NCI-H1694 (cell line): ENCODE data around the gene AP2A2.
"Not testable (repeated sequence)": the region's sequence is repeated elsewhere in the genome, so short reads cannot be mapped to it uniquely, and the experiment has no call there.

Experiments
- DNase-seq: peaks from one replicate; lab custom pipeline; 2025; lab: John Stamatoyannopoulos, UW

AP2A2 gene

DNA sequence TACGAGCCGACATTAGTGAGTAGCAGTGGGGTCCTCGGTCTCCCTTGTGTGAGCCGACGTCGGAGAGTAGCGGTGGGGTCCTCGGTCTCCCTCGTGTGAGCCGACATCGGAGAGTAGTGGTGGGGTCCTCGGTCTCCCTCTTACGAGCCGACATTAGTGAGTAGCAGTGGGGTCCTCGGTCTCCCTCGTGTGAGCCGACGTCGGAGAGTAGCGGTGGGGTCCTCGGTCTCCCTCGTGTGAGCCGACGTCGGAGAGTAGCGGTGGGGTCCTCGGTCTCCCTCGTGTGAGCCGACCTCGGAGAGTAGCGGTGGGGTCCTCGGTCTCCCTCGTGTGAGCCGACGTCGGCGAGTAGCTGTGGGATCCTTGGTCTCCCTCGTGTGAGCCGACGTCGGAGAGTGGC is 49.7 kb downstream of the AP2A2 start:
- not testable (repeated sequence) for DNase-seq

DNA sequence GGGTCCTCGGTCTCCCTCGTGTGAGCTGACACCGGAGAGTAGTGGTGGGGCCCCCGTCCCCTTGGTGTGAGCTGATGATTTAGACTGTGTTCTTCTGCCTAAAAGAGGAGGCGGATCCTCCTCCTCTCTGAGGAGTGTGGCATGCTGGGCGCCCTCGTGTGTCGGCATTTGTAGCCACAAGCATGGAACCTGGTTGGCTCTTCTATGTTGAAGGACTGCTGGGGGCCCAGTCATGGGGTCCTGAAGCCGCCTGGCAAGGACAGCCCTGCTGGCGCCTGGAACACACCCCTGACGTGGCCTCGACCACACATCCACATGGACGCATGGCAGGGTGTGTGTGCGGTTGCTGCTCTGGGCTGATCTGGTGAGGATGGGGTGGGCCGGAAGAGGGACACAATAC is 50.2 kb downstream of the AP2A2 start:
- DNase-seq: no peak

DNA sequence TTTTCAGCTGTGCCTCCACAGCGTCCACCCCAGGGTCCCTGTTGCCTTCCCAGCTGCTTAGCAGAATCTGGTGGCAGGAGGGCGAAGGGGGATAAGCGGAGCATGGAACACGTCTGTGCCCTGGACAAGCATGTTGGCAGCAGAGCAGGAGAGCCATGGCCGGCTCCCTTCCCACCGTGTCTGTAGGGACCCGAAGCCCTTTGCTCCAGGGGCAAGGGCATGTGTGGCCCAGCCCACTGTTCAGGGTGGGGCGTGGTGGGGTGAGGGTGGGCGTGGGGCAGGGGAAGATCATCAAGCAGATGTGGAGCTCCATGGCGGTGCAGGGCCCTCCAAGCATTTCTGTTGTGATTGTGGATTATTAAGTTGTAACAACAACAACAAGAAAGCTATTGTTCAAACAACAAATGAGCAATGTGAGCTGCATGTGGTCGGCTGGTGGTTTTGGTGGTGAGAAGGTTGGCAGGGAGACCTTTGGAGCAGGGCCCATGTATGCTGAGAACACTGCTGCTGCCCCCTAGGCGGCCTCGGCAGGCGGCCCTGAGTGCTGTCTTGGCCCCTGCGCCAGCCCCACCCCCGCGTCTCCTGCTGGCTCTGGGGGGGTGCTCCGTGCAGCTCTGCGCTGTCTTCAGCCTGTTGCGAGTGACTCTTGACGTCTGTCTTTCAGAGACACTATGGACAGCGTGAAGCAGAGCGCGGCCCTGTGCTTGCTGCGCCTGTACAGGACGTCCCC is 50.9 kb downstream of the AP2A2 start:
- no peak for DNase-seq

DNA sequence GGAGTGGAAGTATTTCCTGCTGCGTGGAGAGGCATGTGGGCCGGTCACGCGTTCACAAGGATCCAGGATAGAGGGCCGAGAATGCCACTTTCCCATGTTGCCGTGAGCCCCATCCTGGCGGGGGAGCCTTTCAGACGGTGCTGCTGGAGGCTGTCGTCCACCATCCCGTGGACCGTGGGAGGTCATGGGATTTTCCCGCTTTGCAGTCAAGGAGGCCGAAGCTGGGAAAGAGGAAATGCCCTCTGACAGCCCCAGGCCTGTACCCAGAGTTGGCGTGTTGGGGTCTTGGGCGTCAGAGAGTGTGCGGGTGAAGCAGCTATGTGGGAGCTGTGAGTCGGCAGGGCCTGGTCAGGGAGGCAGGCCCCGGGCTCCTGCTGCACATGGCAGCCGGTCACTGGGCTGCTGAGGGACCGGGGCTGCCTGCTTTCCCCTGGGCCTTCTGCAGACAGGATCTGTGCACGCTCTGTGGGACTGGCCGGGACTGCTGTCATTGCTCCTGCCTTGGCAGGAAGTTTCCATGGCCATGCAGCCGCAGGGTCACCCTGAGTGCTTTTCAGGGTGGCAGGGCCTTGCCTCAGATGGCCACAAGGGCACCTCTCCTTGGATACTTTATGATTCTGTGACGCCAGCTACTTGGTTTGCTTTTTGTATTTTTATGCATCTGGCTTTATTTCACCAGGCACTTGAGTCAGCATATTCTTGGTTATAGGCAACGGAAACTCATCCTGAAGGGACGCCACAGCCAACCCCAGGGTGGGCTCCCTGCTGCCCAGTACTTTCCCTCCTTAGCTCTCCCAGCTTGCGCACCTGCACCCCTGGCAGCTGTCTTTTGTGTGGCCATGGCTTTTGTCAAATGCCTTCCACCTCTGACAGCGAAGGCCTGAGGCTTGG is 52.4 kb downstream of the AP2A2 start:
- DNase-seq: no peak

DNA sequence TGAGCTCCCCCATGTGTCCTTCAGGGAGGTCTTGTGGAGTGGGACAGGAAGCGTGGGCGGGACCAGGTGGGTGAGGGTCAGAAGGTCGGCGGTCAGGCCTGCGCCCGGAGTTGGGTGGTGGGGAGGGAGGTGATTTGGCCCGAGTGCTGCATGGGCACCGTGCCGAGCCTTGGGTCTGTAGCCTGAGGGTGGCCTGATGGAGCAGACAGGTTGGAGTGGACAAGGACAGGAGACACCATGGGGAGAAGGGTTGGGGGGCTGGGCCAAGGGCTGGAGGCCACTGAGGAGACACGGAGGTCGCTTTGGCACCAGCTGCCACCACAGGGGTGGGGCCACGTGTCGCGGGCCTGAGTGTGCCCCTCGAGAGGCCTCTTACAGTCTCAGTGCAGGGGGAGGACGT is 53.1 kb downstream of the AP2A2 start:
- no peak for DNase-seq

DNA sequence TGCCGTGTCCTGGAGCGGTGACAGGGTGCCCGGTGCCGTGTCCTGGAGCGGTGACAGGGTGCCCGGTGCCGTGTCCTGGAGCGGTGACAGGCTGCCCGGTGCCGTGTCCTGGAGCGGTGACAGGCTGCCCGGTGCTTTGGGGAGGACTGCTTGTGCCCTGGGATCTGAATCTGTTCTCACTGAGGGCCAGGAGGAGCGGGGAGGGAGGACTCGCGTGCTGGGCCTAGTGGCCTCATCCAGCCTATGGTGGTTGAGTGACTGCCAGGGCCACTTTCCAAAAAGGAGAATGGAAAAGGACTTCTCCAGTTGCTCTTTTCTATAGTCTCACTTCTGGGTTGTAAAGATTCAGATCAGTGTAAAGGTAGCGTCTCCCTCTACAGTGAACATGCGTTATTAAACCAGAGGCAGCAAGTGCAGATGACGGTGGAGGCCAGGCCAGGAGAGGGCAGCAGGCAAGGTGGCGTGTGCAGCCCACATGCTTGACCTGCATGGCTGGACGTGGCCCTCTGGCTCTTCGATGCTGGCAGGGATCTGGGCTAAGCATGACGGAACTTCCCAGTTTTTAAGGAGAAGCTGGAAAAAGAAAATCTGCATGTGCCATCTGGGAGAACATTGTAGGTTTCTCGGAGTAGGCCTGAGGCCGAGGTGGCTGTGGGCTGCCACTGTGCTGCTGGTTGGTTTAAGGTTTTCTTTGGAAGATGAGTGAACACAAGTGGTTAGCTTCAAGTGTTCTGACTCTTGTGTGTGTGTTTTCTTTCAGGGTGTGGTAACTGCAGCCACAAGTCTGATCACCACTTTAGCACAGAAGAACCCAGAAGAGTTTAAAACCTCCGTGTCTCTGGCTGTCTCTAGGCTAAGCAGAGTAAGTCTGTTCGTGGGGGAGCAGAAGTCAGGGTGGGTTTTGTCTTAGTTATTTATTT is 55.0 kb downstream of the AP2A2 start:
- no peak for DNase-seq

DNA sequence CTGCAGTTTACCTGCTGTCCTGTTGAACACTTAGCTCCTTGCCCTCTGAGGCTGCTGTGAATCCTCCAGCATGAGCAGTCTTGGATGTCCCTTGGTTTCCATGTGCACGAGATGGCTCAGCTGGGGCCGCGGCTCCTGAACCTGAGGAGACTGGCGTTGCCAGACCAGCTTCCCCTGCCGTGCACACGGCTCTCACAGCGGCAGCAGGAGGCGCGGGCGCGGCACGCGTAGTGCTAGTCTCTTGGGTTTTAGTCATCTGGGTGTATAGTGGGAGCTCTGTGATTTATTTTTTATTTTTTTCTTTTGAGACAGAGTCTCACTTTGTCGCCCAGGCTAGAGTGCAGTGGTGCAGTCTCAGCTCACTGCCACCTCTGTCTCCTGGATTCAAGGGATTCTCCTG is 56.1 kb downstream of the AP2A2 start:
- no peak for DNase-seq

DNA sequence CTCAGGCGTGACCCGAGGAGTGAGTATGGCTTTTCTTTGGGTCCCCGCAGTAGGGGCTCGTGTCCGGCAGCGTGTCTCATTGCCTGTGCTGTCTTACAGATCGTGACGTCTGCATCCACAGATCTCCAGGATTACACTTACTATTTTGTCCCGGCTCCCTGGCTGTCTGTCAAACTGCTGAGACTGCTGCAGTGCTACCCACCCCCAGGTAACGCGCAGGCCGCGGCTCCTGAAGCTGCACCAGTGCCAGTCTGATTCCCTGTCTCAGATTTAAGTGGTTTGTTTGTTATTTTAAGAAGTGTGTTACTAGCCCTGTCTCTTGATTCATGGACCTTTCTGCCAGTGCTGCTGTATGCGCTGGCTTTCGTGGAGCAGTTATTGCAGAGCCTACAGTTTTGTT is 58.9 kb downstream of the AP2A2 start:
- no peak for DNase-seq

DNA sequence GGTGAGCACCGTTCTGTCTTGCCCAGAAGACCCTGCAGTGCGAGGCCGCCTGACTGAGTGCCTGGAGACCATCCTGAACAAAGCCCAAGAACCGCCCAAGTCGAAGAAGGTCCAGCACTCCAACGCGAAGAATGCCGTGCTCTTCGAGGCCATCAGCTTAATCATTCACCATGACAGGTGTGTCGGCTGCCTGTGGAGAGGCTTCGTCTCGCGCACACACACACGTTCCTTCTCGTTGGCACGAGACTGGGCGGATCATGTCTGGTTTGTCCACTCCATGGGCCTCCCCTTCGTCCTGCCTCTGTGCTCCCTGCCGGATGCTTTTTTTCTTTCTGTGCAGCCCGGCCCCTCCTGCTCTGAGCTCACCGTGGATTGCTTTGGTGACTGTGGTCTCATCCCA is 59.7 kb downstream of the AP2A2 start:
- DNase-seq: no peak

DNA sequence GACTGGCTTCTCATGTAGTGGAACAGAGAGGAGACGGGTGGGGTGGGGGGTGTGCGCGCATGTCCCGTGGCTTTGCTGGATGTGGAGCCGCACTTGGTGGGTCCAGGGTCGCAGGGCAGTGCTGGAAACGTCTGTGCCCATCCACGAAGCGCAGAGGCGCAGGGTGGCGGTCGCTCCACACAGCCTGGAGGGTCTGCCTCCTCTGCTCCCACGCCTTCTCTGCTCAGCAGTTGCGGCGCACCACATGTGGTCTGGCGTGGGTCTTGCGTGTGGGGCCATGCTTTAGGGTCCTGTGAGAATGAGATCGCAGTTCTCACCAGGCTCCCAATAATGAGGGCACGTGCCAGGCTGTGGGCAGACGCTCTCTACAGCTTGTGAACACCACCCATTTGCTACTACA is 60.2 kb downstream of the AP2A2 start:
- no peak for DNase-seq

DNA sequence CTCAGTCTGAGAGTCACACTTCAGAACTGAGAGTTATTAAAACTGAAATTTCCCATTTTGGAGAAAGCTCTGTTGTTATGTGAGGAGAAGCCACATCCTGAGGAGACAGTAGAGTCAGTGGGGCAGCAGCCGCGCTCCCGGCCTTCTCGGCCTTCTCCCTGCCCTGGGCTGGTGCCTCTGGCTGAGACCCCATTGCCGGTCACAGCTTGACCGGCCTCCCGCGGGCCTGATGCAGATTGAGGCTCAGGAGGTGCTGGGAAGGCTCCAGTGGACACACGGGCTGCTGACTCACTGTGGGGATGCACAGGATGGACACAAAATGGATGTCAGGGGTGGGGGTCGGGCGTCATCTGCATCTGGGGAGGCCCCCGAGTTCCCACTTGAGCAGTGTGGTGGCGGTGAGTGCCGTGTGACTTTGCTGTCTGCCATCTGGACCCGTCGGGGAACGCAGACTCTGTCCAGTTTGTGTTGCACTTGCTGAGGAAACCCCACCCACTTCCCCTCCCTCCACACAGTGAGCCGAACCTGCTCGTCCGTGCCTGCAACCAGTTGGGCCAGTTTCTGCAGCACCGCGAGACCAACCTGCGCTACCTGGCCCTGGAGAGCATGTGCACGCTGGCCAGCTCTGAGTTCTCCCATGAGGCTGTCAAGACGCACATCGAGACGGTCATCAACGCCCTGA is 60.7 kb downstream of the AP2A2 start:
- DNase-seq: no peak

DNA sequence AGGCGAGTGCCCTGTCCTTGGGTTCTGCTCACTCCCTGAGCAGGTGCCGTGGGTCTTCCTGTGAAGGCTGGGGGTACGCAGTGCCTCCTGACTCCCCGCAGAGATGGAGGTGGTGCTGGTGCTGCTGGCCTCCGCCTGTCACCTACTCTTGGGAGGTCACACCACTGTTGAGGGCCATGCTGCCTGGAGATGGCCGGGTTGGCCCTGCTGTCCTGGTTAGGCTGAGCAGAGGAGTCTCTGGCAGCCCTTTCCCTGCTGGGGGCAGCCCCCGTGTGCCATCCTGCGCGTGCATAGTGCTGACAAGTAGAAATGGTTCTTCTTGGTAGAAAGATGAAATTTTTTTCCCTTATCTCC is 61.3 kb downstream of the AP2A2 start:
- no peak for DNase-seq

DNA sequence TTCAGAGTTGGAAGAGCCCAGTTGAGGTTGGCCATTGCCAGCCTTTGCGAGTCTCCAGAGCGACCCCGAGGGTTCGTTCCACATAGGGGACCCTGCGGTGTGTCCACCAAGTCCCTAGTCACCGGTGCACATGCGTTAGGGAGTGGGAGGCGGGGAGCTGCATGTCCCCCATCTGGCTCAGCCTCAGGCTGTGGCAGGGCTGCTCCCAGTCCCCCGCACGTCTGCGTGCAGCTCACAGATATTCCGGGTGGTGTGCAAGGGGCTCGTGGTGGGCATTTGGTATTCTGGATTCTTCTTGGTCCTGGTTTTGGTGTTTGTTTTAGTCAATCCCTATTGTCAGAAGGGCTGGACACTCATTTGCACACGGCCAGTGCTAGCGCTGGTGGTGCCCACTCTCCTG is 62.0 kb downstream of the AP2A2 start:
- no peak for DNase-seq

DNA sequence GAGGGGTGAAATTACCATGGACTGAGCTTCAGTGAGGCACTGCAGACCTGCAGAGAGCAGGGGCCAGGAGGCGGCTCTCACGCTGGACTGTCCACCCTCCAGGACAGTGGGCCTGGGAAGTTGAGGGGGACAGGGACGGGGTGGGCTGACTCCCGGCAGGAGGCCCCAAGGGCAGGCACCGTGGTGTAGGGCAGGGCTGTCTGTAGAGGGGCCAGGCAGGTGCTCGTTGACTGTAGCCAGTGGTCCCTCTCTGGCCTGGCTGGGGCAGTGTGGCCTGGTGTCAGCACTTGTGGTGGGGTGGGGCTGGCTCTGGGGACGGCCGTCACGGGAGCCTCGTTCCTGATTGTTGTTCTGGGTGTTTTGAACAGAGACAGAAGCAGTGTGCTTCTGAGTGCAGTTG is 64.4 kb downstream of the AP2A2 start:
- no peak for DNase-seq

DNA sequence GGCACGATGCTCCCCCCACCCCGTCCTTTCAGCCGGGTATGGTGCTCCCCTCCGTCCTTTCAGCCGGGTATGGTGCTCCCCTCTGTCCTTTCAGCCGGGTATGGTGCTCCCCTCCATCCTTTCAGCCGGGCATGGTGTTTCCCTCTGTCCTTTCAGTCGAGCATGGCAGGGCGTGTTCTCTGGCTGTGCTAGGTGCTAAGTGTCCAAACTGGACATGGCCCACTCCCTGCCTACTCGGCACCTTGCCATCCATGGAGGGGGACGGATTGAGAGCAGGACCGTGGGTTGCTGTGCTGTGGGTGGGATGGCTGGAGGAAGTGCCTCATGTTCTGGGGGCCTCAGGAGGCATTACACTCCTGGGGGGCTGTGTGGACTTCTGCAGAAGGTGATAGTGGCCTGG is 65.4 kb downstream of the AP2A2 start:
- DNase-seq: no peak

DNA sequence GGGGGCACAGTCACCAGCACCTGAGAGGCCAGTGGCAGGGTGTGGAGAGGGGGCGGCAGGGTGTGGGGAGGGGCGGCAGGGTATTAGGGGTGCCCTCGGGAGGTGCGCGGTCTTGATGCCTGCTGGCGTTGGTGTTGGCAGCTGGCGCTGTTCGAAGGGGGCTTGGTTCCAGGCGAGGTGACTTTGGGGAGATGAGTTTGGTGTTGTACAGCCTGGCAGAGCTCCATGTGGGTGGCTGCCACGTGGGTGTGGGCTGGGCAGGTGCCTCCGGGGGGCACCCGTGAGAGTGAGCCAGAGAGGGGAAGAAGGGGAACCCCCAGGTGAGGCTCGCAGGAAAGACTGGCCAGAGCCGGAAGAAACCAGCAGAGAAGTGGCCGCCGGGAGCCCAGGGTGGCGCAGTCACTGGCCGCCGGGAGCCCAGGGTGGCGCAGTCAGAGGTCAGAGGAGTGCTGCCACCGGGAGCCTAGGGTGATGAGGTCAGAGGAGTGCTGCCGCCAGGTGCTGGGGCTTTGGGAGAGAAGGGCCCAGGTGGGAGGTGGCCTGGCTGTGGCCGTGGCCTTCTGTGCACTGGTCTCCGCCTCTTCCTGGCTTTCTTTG is 66.1 kb downstream of the AP2A2 start:
- no peak for DNase-seq

DNA sequence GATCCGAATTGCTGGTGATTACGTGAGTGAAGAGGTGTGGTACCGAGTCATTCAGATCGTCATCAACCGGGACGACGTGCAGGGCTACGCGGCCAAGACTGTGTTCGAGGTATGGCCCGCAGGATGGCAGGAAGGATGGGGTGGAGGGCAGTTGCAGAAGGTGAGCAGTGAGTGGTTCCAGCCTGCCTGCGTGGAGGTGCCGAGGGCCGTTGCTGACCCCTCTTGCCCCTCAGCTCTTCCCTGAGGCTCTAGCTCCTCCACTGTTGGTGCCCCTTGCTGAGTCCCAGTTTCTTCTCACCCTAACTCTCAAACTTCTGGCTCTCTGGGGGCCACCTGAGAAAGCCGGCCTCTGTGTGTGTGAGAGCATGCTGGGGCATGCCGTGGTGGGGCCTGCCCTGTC is 66.9 kb downstream of the AP2A2 start:
- no peak for DNase-seq

DNA sequence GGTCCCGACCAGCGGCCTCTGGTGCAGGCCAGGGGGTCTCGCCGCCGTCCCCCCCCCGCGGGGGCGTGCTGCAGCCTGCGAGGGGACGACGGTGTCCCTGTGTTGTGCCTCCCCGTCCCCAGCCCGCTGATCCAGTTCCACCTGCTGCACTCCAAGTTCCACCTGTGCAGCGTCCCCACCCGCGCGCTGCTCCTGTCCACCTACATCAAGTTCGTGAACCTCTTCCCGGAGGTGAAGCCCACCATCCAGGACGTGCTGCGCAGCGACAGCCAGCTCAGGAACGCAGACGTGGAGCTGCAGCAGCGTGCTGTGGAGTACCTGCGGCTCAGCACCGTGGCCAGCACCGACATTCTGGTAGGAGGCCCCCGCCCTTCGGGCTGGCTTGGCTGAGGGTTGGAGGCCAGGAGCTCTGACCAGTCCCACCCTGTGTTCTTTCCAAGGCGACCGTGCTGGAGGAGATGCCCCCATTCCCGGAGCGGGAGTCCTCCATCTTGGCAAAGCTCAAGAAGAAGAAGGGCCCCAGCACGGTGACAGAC is 68.0 kb downstream of the AP2A2 start:
- DNase-seq: no peak

DNA sequence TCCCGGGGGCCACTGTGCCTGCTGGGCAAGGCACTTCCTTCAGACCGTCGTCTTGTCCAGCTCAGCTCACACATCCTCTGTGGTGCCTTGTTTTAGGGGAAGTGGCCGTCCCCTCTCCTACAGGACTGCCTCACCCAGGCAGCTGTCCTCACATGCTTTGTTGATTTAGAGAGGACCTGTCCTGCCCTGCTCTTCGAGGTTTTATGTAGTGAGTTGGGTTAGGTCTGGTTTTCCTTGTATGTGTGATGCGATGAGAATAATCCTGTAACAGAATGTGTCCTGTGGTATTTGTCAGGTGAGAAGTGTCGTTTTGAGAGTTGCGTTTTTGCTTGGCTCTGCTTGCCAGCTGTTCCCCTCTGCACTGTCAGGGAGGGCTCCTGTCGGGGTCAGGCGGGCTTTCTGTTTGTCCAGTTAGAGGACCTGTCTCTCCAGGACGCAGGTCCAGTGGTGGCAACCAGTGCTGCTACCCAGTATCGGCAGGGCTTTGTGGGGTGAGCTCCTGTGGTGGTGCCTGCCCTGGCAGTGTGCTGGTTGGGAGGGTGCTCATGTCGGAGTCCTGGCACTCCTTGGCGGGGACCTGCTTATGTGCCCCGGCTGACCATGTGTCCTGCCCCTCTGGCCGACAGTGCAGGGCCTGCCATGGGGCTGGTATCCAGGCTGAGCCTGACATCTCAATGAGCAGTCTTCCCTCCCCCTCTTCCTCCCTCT is 69.5 kb downstream of the AP2A2 start:
- no peak for DNase-seq

DNA sequence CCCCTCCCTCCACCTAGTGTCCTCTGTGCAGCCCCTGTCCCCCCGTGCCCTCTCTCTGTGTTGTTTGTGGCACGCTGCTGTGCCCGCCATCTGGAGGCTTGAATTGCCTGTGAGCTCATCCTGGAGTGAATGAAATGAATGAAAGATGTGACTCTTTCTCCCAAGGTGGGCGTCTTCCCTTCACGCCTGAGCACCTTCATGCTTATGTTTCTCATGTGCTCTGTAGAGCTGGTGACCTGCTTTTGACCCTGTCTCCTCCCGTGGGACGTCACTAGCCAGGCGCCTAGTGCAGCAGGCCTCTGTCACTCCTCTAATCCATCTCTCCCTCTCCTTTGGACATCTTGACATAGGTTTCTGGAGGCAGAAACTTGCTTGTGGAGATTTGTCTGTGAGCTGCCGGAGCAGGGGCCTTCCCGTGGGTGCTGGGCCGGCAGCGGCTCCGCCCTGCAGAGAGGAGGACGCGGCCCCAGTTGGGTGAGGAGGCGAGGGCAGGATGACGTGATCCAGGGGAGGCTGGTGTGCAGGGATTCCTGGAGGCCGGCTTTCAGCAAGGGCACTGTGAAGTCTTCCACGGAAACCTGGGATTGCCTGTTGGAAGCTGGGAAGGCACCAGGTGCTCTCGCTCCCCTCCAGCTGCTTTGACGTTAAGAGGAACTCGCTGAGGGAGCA is 70.2 kb downstream of the AP2A2 start:
- DNase-seq: peak; percentile 79
